K562 (cell line): ENCODE measurements around the gene CGREF1. TPM values are rescaled to one million over a fixed set of nuclear protein-coding genes. Genes with fewer than 3 reads are reported as not detected.
"Not testable (repeated sequence)": the region's sequence is repeated elsewhere in the genome, so short reads cannot be mapped to it uniquely, and the experiment has no call there.

ENCODE experiments used
- ATAC-seq: fragments of 200-7000 bp; cut with Tn5 transposase; 3 replicates; pipeline ENCODE4 v1.9.1; 2020; ENCODE audit warnings: moderate library complexity
- BruUV-seq: library from RNA; stranded (reverse); fragments of 400-500 nt; replicated peaks from 2 replicates; lab custom pipeline; 2021; lab: Mats Ljungman, UMichigan
- CTCF ChIA-PET: fragments of 300-600 bp; formaldehyde crosslinking; extraction: SDS; loops from one replicate; lab custom pipeline; 2021; ENCODE audit warnings: low intra/inter-chr PET ratio; lab: Yijun Ruan, JAX
- POLR2A ChIA-PET: fragments of 300-600, 350-650 bp; sonication (Branson Sonifier 250); formaldehyde crosslinking; extraction: SDS; loops from one replicate; lab custom pipeline; 2021; ENCODE audit warnings: antibody characterized with exemption, inconsistent platforms; lab: Yijun Ruan, JAX
- DNase-seq, 4 experiments: peaks; one replicate each; pipeline versions ENCODE4 v3.0.0 to v3.0.0-alpha.2; 2011 to 2018; ENCODE audit warnings: low spot score in 3 of 4, mixed read lengths in 3 of 4; ENCODE audit errors: extremely low read depth in 1 of 4
- FAIRE-seq: peaks from 2 replicates; lab custom pipeline; 2011; peaks lifted over from hg19 to GRCh38; lab: Jason Lieb, UNC
- H2AFZ ChIP-seq: 2 replicates; pipeline ENCODE4 v1.6.0; 2011; ENCODE audit warnings: low read depth, low read length, control low read depth, inconsistent platforms
- H3K27ac ChIP-seq: fragments of 200-600 bp; 3 replicates; pipeline ENCODE4 v1.8.0; 2011; ENCODE audit warnings: low read depth, mild to moderate bottlenecking, control low read depth, inconsistent platforms, low read length, moderate library complexity, mixed read lengths; ENCODE audit errors: extremely low read depth
- H3K27me3 ChIP-seq, 2 experiments: fragments of 300-600 bp in 1 of 2; 2 replicates in 1 of 2; 3 replicates in 1 of 2; pipeline versions ENCODE4 v1.6.0 to v1.8.0; 2011; ENCODE audit warnings: inconsistent platforms in 2 of 2, low read length in 2 of 2, mild to moderate bottlenecking in 1 of 2, mixed read lengths in 1 of 2, moderate library complexity in 1 of 2; ENCODE audit not compliant: control insufficient read depth in 2 of 2, insufficient read depth in 2 of 2
- H3K36me3 ChIP-seq: fragments of 300-600 bp; 3 replicates; pipeline ENCODE4 v1.8.0; 2011; ENCODE audit warnings: mild to moderate bottlenecking, low read length, inconsistent platforms; ENCODE audit not compliant: control insufficient read depth, insufficient read depth
- H3K4me1 ChIP-seq, 2 experiments: fragments of 200-600 bp in 1 of 2; replicated peaks in 1 of 2; 2 replicates in 1 of 2; 3 replicates in 1 of 2; pipeline versions ENCODE4 v1.5.1 to v1.8.0; 2011; ENCODE audit warnings: inconsistent platforms in 2 of 2, low read length in 2 of 2, mild to moderate bottlenecking in 1 of 2, mixed read lengths in 1 of 2, moderate library complexity in 1 of 2; ENCODE audit not compliant: control insufficient read depth in 2 of 2, insufficient read depth in 2 of 2
- H3K4me2 ChIP-seq: 2 replicates; pipeline ENCODE4 v1.6.1; 2011; ENCODE audit warnings: low read length, control low read depth, inconsistent platforms, mixed read lengths; ENCODE audit not compliant: insufficient read depth
- H3K4me3 ChIP-seq: fragments of 200-600 bp; sonication (generic), shearing (Covaris generic); 2 replicates; pipeline ENCODE4 v1.5.1; 2016; ENCODE audit warnings: control low read depth, inconsistent platforms
- H3K79me2 ChIP-seq: fragments of 200-600 bp; 3 replicates; pipeline ENCODE4 v1.8.0; 2011; ENCODE audit warnings: low read length, inconsistent platforms; ENCODE audit not compliant: control insufficient read depth, insufficient read depth
- H3K9ac ChIP-seq, 2 experiments: 2 replicates each; pipeline versions ENCODE4 v1.6.0 to v1.6.1; 2011; ENCODE audit warnings: low read depth in 2 of 2, low read length in 2 of 2, control low read depth in 1 of 2, inconsistent platforms in 1 of 2, mild to moderate bottlenecking in 1 of 2, mixed read lengths in 1 of 2; ENCODE audit not compliant: insufficient read depth in 1 of 2
- H3K9me1 ChIP-seq: one replicate; pipeline ENCODE4 v1.6.0; 2011; ENCODE audit warnings: inconsistent platforms, mild to moderate bottlenecking, low read length, moderate library complexity; ENCODE audit not compliant: control insufficient read depth, insufficient read depth
- H3K9me3 ChIP-seq: replicated peaks from 2 replicates; pipeline ENCODE4 v1.5.1; 2011; ENCODE audit warnings: low read depth, low read length, inconsistent platforms; ENCODE audit not compliant: control insufficient read depth, insufficient read depth
- H4K20me1 ChIP-seq: replicated peaks from 2 replicates; pipeline ENCODE4 v1.6.1; 2011; ENCODE audit warnings: low read length, inconsistent platforms, mixed read lengths; ENCODE audit not compliant: control insufficient read depth, insufficient read depth
- KLF1 ChIP-seq: fragments of 450-650 bp; IDR thresholded peaks from 2 replicates; pipeline ENCODE4 v1.6.1; 2016; ENCODE audit warnings: missing genetic modification characterization, missing compliant biosample characterization
- SMARCA5 ChIP-seq: fragments of 450-650 bp; IDR thresholded peaks from 2 replicates; pipeline ENCODE4 v1.6.1; 2016
- TFAP4 ChIP-seq: sonication (generic); formaldehyde crosslinking; IDR thresholded peaks from 2 replicates; pipeline ENCODE4 v1.8.0; 2022; ENCODE audit warnings: missing genetic modification reagents, mild to moderate bottlenecking, moderate library complexity, borderline replicate concordance
- WGBS: fragments of 100-300 bp; shearing (Covaris generic); methylation state at CpG from one replicate; pipeline ENCODE4 v1.1.6; 2016; ENCODE audit warnings: low coverage, mixed read lengths; ENCODE audit not compliant: insufficient coverage; ENCODE audit errors: missing lambda C conversion rate; 5-methylcytosine and 5-hydroxymethylcytosine counted together
- in situ Hi-C: fragments of 300-500 bp; cut with MboI; formaldehyde crosslinking; loops from 4 replicates; pipeline ENCODE4 v1.15.0; 2018; ENCODE audit warnings: inconsistent platforms, mixed read lengths
- intact Hi-C: fragments of 100-400 bp; cut with micrococcal nuclease; formaldehyde crosslinking; loops from 2 replicates; pipeline ENCODE4 v1.14.2; 2022
- polyA plus RNA-seq, 8 experiments: library from polyadenylated mRNA; depleted of rRNA in 4 of 8; stranded (reverse) in 5 of 8; unstranded in 3 of 8; fragments of >200 nt; fragmentation: Nextera tagmentation in 2 of 8; fragmentation: Illumina TruSeq in 1 of 8; extraction: Ambion mirVana in 2 of 8; extraction: Trizol in 1 of 8; gene quantifications; 2 replicates each; pipeline versions ENCODE4 v1.2.1 to v1.2.3, GENCODE V29; 2011 to 2014; ENCODE audit warnings: inconsistent platforms in 1 of 8, missing spikeins in 1 of 8
- total RNA-seq, 7 experiments: library from RNA; depleted of rRNA in 6 of 7; stranded (reverse); fragments of >200 nt in 6 of 7; fragmentation: Illumina TruSeq in 2 of 7; extraction: Trizol in 2 of 7; gene quantifications; 2 replicates each; pipeline versions ENCODE4 v1.2.1 to v1.2.3, GENCODE V29; 2011 to 2021; ENCODE audit warnings: low replicate concordance in 1 of 7

The CGREF1 gene
- total and polyA plus RNA-seq, 9 of the 15 experiments (the other 6 are each of a cell fraction or from before 2014, with no cell fraction given): 0.07 to 0.50 (median 0.37) TPM

- CTCF ChIA-PET, FAIRE-seq, ATAC-seq, intact Hi-C loops, H3K4me2 ChIP-seq, H3K27me3 ChIP-seq, H3K4me3 ChIP-seq, H3K9ac ChIP-seq, H3K36me3 ChIP-seq, H3K9me1 ChIP-seq, BruUV-seq, H4K20me1 ChIP-seq, in situ Hi-C loops, H3K9me3 ChIP-seq, DNase-seq: not testable (repeated sequence)
- POLR2A ChIA-PET: interaction anchor here (1.4 kb wide), 1 partner anchor 10 kb away, joined by 4 read pairs; no protein-coding TSS in a partner anchor
- Histone ChIP-seq H3K27ac (peak overlapping the region; percentile 37; the same call in 1 of the 3 replicates), H3K4me1 (peaks cover 52 to 57% of the 10 kb centered on the region in 2 experiments), H2AFZ (peak overlapping the region; percentile 78)
- 73% methylated on average over 5 of the region's 6 CpGs for WGBS
- 0 out of 2 replicates have a peak, but pooled peaks have one; percentile 41 for TF ChIP-seq KLF1 (tag)
- peak; percentile 8; the same call in 1 of the 2 replicates for TF ChIP-seq TFAP4 (CRISPR knock-in tag)
- 0 out of 2 replicates have a peak, but pooled peaks have one; percentile 14 for TF ChIP-seq SMARCA5
- TF ChIP-seq, all 486 proteins: peak for 3; not testable (repeated sequence) for 483
- H3K79me2 ChIP-seq: not testable (repeated sequence)
Measured at GRCh38 chr2:27075566-27075871, 43.4 kb downstream of the CGREF1 start.
